Activated gamma-delta T cell (primary cell): Measurements from ENCODE around the gene CAPN11.
"Not testable (repeated sequence)": the region's sequence is repeated elsewhere in the genome, so short reads cannot be mapped to it uniquely, and the experiment has no call there.

Experiments
- DNase-seq: peaks from one replicate; lab custom pipeline; 2025; lab: John Stamatoyannopoulos, UW

CAPN11 gene

DNA sequence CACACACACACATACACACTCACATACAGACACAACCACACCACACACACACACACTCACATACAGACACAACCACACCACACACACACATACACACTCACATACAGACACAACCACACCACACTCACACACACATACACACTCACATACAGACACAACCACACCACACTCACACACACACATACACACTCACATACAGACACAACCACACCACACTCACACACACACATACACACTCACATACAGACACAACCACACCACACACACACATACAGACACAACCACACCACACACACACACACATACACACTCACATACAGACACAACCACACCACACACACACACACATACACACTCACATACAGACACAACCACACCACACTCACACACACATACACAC, 23.2 kb downstream of the CAPN11 start:
- DNase-seq = not testable (repeated sequence)

DNA sequence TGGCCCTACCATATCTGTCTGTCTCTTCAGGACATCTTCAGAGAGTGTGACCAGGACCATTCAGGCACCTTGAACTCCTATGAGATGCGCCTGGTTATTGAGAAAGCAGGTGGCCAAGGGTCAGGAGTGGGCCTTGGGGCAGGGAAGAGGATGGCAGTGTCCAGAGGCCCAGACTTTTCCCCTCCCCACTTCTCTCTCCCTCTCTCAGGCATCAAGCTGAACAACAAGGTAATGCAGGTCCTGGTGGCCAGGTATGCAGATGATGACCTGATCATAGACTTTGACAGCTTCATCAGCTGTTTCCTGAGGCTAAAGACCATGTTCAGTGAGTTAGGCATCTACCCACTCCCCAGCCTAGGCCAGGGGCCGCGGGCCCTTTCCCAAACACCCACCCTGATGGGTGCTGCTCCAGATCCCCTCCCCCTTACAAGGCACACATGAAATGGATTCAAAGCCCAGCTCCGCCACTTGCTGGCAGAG, 24.3 kb downstream of the CAPN11 start:
- no peak for DNase-seq

DNA sequence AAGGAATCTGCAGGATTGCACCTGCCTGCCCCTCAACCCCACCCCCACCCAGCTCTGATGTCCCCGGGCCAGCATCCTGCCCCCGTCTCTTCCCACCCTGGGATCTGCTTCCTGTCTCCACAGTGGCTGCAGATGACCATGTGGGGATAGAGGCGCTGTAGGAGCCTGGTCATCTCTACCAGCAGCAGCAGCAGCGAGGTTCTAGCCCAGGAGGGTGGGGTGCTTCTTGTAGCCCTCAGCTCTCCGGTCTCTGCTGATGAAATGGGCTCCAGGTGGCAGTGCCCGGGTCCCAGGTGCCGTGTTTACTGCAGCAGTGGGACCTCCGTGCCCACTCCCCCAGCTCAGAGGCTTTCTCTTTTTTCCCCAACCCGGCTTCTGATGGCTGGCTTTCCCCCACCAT, 25.2 kb downstream of the CAPN11 start:
- no peak for DNase-seq

GRCh38 chr6:44185356-44185755, 26.7 kb downstream of the CAPN11 start:
- not testable (repeated sequence) for DNase-seq

DNA sequence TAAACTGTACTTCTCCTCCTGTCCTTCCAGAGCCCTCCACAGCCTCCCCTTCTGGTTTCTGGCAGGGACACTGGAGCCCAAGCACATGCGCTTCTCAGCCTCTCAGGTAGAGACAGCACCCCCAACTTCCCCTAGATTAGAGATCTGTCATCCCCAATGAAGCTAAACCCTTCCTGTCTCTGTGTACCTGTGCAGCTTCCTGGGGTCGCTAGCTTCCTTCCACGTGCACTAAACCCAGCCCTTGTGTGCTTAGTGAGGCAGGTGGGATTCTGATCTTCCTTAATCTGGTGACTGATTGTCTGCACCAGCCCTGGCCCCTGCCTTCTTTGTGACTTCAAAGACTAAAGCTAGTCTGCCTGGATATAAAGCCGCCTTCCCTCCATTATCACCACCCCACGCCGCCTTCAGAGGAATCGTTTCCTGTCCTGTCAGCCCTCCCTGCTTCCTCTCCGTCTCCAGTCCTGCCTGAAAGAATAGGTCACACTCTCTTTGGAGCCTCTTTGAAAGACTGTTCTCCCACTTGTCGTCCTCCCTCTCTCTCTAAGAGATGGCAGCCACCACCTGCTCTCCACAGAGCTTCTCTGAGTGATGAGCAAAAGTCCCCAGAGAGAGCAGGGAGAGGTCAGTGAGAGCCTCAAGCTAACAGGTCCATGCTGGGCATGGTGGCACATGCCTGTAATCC, 27.5 kb downstream of the CAPN11 start:
- DNase-seq = no peak

- no peak for DNase-seq
Measured at GRCh38 chr6:44186635-44187025, 28.0 kb downstream of the CAPN11 start.

GRCh38 chr6:44188819-44189218, 30.2 kb downstream of the CAPN11 start:
- DNase-seq = no peak

- DNase-seq = no peak
Measured at GRCh38 chr6:44189257-44189656, 30.6 kb downstream of the CAPN11 start.

DNA sequence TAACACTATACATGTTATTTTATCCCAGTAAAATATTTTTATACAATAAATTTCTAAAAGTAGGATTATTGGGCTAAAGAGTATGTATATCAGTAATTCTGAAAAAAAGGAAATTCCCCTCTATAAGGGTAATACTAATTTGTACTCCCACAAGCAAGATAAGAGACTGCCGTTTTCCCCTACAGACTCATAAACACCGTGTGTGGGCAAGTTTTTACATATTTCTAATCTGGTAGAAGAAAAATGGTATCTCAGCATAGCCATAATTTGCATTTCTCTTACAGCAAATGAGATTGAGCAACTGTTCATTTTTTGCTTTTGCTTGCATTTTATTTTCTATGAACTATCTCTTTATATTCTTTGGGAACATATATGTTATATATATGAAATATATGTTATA, 32.1 kb downstream of the CAPN11 start:
- DNase-seq = no peak

DNA sequence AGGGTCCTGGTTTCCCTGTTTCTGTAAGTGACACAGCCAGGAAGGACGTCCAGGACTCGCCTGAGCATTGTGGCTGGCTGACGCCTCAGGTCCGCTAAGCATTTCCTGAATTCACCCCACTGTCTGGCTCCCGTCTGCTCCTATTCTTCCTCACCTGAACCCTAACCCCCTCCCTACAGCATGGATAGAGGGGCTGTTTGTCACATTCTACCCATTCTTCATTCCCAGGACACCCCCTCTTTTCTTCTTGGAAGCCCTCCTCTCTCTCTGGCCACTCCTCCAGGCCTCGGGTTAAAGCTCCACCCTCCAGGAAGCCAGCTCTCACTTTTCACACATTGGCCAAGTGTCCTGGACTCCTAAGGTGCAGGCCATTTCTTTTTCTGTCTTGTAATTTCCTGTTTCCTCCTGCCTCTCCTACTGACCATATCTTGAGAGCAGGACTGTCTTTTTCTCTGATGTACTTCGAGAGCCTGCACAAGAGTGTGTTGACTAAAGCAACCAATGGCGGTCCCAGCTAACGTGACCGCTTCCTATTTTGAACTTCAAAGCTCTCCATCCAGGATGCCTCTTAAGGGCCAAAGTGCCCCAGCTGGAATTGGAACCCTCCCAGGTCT, 33.9 kb downstream of the CAPN11 start:
- DNase-seq = no peak

GRCh38 chr6:44193307-44193910, 34.8 kb downstream of the CAPN11 start:
- no peak for DNase-seq

DNA sequence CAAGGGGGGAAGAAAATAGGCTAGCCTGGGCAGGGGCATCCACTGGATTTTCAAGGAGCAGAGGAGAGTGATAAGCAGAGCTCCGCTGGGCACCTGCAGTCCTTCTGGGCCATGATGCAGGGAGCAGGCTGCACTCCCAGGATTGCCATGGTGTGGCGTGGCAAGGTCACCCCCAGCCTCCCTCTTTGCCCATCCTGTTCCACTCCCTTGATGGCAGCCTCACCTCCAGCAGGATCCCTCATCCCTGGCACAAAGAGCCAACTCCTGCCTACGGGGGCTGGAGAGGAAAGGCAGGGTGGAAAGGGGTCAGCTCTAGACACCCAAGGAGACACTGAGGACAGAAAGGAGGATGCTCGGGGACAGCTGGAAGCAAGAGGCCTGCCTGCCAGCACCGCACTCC, 35.7 kb downstream of the CAPN11 start:
- no peak for DNase-seq

- not testable (repeated sequence) for DNase-seq
Measured at GRCh38 chr6:44196351-44196750, 37.7 kb downstream of the CAPN11 start.

- DNase-seq = no peak
Measured at GRCh38 chr6:44198684-44199083, 40.1 kb downstream of the CAPN11 start.

DNA sequence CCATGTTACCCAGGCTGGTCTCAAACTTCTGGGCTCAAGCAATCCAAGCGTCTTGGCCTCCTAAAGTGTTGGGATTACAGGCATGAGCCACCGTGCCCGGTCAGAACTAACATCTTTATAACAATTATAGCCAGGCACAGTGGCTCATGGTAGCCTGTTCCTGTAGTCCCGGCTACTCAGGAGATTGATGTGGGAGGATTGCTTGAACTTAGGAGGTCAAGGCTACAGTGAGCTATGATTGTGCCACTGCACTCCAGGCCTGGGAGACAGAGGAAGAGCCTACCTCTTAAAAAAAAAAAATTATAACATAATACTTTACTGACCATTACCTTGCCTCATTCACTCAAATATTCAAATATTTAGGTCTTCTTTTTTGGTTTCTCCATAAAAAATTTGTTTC, 41.3 kb downstream of the CAPN11 start:
- DNase-seq = no peak

DNA sequence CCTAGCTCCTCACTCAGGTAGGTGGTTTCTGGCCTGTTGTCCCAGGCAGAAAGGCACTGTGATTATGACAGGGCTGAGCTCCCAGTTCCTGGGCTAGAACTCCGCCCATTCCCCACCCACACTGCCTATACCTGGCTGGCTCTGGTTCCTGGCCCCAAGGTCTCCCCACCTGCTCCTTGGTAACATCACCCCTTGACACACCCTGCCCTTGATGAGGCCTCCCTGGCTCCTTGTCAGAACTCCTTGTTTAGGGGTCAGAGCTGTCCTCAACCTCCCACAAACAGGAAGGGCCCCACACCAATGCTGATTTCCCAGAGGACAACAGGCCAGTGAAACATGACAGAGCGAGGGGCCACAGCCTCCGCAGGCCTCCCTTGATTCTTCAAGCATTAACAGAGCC, 42.6 kb downstream of the CAPN11 start:
- DNase-seq = no peak

- no peak for DNase-seq
Measured at GRCh38 chr6:44201638-44202303, 43.2 kb downstream of the CAPN11 start.

- no peak for DNase-seq
Measured at GRCh38 chr6:44202332-44202971, 43.8 kb downstream of the CAPN11 start.

DNA sequence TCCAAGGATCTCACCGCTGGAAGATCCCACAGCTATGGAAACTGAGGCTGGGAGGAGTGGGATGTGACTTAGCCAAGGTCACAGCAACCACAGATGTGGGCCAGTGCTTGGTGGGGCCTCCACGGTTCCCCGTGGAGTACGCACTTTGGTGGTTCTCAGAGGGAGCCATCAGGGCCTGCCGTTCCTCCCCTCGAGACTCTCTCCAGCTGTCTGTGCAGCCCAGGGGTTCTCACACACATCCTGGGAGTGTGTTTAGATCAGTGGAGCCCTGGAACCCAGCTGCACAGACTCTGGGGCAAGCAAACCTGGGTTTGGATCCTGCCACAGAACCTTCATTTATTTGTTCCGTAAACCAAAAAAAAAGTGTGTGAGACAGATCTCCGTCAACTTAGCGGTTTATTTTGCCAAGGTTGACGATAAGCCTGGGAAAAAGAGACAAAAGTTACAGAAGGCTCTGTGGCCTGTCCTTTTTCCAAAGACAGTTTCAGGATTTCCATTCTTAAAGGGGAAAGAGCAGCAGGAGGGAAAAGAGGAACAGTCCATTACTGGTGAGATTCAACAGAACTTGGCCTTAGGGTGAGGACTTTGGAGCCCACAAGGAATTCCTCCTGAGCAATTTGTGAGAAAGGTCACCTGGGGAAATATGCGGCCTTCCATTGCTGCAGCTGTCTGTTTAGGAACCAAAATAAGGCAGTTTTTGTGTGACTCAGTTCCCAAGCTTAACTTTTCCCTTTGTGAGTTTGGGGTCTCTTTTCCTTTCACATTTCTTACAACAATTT, 44.5 kb downstream of the CAPN11 start:
- no peak for DNase-seq

- no peak for DNase-seq
Measured at GRCh38 chr6:44203955-44204354, 45.3 kb downstream of the CAPN11 start.

DNA sequence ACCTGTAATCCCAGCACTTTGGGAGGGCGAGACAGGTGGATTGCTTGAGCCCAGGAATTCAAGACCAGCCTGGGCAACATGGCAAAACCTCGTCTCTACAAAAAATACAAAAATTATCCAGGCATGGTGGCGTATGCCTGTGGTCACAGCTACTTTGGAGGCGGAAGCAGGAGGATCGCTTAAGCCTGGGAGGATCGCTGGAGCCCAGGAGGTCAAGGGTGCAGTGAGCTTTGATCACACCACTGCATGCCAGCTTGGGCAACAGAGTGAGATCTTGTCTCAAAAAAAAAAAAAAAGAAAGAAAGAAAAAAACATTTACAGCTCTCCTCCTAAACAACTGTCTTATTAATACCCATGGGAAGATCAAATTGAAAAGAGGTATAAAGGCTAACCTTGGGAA, 49.3 kb downstream of the CAPN11 start:
- DNase-seq = no peak

DNA sequence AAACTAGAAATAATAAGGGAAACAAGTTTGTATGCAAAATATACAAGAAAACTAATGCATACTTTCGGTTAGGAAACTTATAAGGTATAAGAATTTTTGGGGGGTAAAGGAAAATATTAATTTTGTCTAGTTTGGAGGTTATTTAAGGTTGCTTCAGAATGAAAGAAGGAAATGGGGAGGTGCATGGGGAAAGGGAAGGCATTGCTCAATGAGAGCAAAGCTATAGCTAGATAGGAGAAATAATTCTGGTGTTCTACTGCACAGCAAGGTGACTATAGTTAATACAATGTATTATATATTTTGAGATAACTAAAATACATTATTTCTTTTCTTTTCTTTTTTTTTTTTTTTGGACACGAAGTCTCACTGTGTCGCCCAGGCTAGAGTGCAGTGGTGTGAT, 52.7 kb downstream of the CAPN11 start:
- no peak for DNase-seq
